HG03135 (cell line): ENCODE measurements around the gene TPSB2.
"Not testable (repeated sequence)": the region's sequence is repeated elsewhere in the genome, so short reads cannot be mapped to it uniquely, and the experiment has no call there.

Experiments used
- ATAC-seq: cut with Tn5 transposase; IDR thresholded peaks from one replicate; pipeline ENCODE4 v1.9.1; 2021; ENCODE audit warnings: mild to moderate bottlenecking, moderate library complexity; ENCODE audit not compliant: unreplicated experiment

Gene TPSB2

GRCh38 chr16:1230084-1230470 lies at the start of gene TPSB2:
TPSB2 (minus strand) TSS chr16:1230184; CDS start chr16:1229951, 233 bp downstream.
- ATAC-seq = not testable (repeated sequence)

- no peak for ATAC-seq
Measured at GRCh38 chr16:1279081-1279944, 49.3 kb upstream of the TPSB2 start.

GRCh38 chr16:1278477-1278876 lies 48.5 kb upstream of the TPSB2 start:
- ATAC-seq = no peak

GRCh38 chr16:1277617-1278282 lies 47.8 kb upstream of the TPSB2 start:
- ATAC-seq = no peak

GRCh38 chr16:1277151-1277598 lies 47.2 kb upstream of the TPSB2 start:
- no peak for ATAC-seq

GRCh38 chr16:1276580-1276878 lies 46.5 kb upstream of the TPSB2 start:
- no peak for ATAC-seq

- no peak for ATAC-seq
Measured at GRCh38 chr16:1275791-1276579, 46.0 kb upstream of the TPSB2 start.

GRCh38 chr16:1274767-1275166 lies 44.8 kb upstream of the TPSB2 start:
- no peak for ATAC-seq

- ATAC-seq = no peak
Measured at GRCh38 chr16:1273816-1274215, 43.8 kb upstream of the TPSB2 start.

- no peak for ATAC-seq
Measured at GRCh38 chr16:1272453-1273198, 42.6 kb upstream of the TPSB2 start.

GRCh38 chr16:1271724-1272413 lies 41.9 kb upstream of the TPSB2 start:
- ATAC-seq = not testable (repeated sequence)

- ATAC-seq = no peak
Measured at GRCh38 chr16:1271380-1271723, 41.4 kb upstream of the TPSB2 start.

- ATAC-seq = not testable (repeated sequence)
Measured at GRCh38 chr16:1269418-1269817, 39.4 kb upstream of the TPSB2 start.

GRCh38 chr16:1265826-1266225 lies 35.8 kb upstream of the TPSB2 start:
- ATAC-seq = no peak

GRCh38 chr16:1265090-1265630 lies 35.2 kb upstream of the TPSB2 start:
- no peak for ATAC-seq

GRCh38 chr16:1264345-1265089 lies 34.5 kb upstream of the TPSB2 start:
- ATAC-seq = no peak

GRCh38 chr16:1263591-1264344 lies 33.8 kb upstream of the TPSB2 start:
- ATAC-seq = no peak

GRCh38 chr16:1262846-1263221 lies 32.9 kb upstream of the TPSB2 start:
- ATAC-seq = no peak
